Measurements from ENCODE around the gene KIF5C.

- TF ChIP-seq CTCF (IDR thresholded peaks at IDR 0.05; ENCODE audit: insufficient read depth, low read length) (no peak), POLR2AphosphoS5 (IDR thresholded peaks at IDR 0.05; ENCODE audit: low read depth) (no peak), REST (IDR thresholded peaks at IDR 0.05; ENCODE audit: insufficient replicate concordance, low read depth) (no peak), GABPA (IDR thresholded peaks at IDR 0.05; ENCODE audit: low read depth) (no peak), SPI1 (IDR thresholded peaks at IDR 0.05; ENCODE audit: borderline replicate concordance, low read depth) (no peak)
These were observed 112.3 kb downstream of the KIF5C start for GRCh38 chr2:148987286-148987685.
